Activated CD4-positive, alpha-beta memory T cell treated with anti-CD3 and anti-CD28 coated beads for 36 hours (primary cell): ENCODE measurements around the gene TMEM40. TPM values are rescaled to one million over a fixed set of nuclear protein-coding genes. Genes with fewer than 3 reads are reported as not detected.

Source experiments
- CTCF ChIA-PET: fragments of 350-600 bp; sonication (Branson Sonifier 250); formaldehyde crosslinking; loops from one replicate; lab custom pipeline; 2021; ENCODE audit warnings: antibody characterized with exemption, inconsistent platforms; lab: Charles Lee
- POLR2A ChIA-PET: fragments of 350-600 bp; sonication (Branson Sonifier 250); formaldehyde crosslinking; loops from one replicate; lab custom pipeline; 2021; ENCODE audit warnings: antibody characterized with exemption; lab: Charles Lee
- DNase-seq: peaks from one replicate; pipeline ENCODE4 v3.0.0-alpha.2; 2020
- H3K27ac Mint-ChIP-seq: one replicate; pipeline ENCODE4 v1.8.0; 2021; ENCODE audit warnings: mixed read lengths
- H3K27me3 Mint-ChIP-seq: one replicate; pipeline ENCODE4 v1.8.0; 2021; ENCODE audit warnings: mixed read lengths
- H3K36me3 Mint-ChIP-seq: one replicate; pipeline ENCODE4 v1.8.0; 2021; ENCODE audit warnings: mixed read lengths
- H3K4me1 Mint-ChIP-seq: one replicate; pipeline ENCODE4 v1.8.0; 2021; ENCODE audit warnings: low read depth, mixed read lengths
- H3K4me3 Mint-ChIP-seq: one replicate; pipeline ENCODE4 v1.8.0; 2021; ENCODE audit warnings: mild to moderate bottlenecking, mixed read lengths
- H3K9me3 Mint-ChIP-seq: one replicate; pipeline ENCODE4 v1.8.0; 2021; ENCODE audit warnings: mixed read lengths
- intact Hi-C: fragments of 100-400 bp; cut with micrococcal nuclease; formaldehyde crosslinking; loops from one replicate; pipeline ENCODE4 v1.15.1; 2023
- total RNA-seq, 2 experiments: library from RNA; stranded (reverse); gene quantifications; one replicate each; pipeline ENCODE4 v1.2.3, GENCODE V29; 2021

The TMEM40 gene
- total RNA-seq, 2 experiments from 2014 or later: not detected

- no peak overlapping the region for H3K27ac Mint-ChIP-seq
- no peak for DNase-seq
- intact Hi-C loops: no loop called here
- CTCF ChIA-PET: interaction anchor here (1.0 to 1.7 kb wide), 4 partner anchors 11 to 69 kb away, joined by 3 to 4 read pairs (median 3); partner anchors contain the start of gene TMEM40
- H3K27me3 Mint-ChIP-seq: peaks cover 5% of the 10 kb centered on the region
- no peaks in the 10 kb centered on the region for H3K36me3 Mint-ChIP-seq
- no peaks in the 10 kb centered on the region for H3K4me1 Mint-ChIP-seq
- H3K4me3 Mint-ChIP-seq: no peak overlapping the region
- POLR2A ChIA-PET: interaction anchor here (0.6 kb wide), 1 partner anchor 633 kb away, joined by 3 read pairs; no protein-coding TSS in a partner anchor
- no peaks in the 10 kb centered on the region for H3K9me3 Mint-ChIP-seq
These were observed 15.6 kb upstream of the TMEM40 start for GRCh38 chr3:12774619-12775018.

GRCh38 chr3:12773710-12774086, 14.6 kb upstream of the TMEM40 start:
- Mint-ChIP-seq H3K36me3 (no peaks in the 10 kb centered on the region), H3K27me3 (peaks cover 3% of the 10 kb centered on the region), H3K27ac (no peak overlapping the region), H3K4me1 (no peaks in the 10 kb centered on the region), H3K9me3 (no peaks in the 10 kb centered on the region), H3K4me3 (no peak overlapping the region)
- ChIA-PET CTCF (interaction anchor here (1.2 kb wide), 2 partner anchors 15 to 67 kb away, joined by 3 read pairs; partner anchors contain the start of gene TMEM40), POLR2A (no interaction called here)
- intact Hi-C loops: no loop called here
- no peak for DNase-seq

DNA sequence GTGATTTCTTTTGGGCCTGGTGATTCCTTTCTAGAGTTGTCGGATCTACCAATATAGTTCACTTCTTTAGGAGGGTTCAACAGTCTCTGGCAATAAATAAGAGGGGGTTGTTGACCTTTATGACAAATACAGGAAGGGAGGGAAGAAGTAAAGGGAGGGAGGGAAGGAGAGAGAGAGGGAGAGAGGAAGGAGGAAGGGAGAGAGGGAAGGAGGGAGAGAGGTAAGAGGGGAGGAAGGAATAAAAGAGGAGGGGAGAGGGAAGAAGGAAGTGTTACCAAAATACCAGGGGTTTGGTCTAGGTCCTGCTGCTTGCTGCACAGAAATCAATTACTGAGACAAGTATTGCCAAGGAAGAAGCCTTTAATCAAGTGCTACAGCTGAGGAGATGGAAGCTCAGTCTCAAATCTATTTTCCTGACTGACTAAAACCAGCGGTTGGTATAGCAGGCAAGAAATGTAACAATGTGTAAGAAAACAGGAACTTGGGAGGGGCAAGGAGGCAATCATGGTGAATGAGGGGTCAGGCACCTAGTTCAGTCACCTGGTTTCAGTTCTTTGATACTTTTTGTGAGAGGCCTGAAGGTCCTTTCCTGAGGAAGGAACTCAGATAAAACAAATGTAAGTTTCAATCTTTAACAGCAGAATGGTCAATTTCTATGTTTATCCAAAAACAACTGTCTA, 14.1 kb upstream of the TMEM40 start:
- Mint-ChIP-seq H3K27ac (no peak overlapping the region), H3K4me3 (no peak overlapping the region)
- intact Hi-C loops: no loop called here

DNA sequence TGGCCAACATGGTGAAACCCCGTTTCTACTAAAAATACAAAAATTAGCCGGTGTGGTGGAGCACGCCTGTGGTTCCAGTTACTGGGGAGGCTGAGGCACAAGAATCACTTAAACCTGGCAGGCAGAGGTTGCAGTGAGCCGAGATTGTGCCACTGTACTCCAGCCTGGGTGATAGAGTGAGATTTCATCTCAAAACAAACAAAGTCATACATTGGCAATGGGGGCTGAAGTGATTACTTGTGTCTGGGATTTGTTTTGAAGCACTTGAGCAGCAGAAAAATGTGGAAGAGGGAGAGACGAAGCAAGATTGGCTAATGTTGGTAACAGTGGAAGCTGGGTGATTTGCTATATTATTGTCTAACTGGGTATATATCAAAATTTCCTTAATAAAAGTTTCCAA, 13.4 kb upstream of the TMEM40 start:
- no peak overlapping the region for H3K27ac Mint-ChIP-seq
- no peak overlapping the region for H3K4me3 Mint-ChIP-seq

More for the DNA sequence above, 14.1 kb upstream of the TMEM40 start:
- DNase-seq: no peak
- no peaks in the 10 kb centered on the region for H3K9me3 Mint-ChIP-seq
- no peaks in the 10 kb centered on the region for H3K4me1 Mint-ChIP-seq
- CTCF ChIA-PET: interaction anchor here (1.2 kb wide), 1 partner anchor 66 kb away, joined by 3 read pairs; no protein-coding TSS in a partner anchor
- H3K27me3 Mint-ChIP-seq: peaks cover 3% of the 10 kb centered on the region
- no peaks in the 10 kb centered on the region for H3K36me3 Mint-ChIP-seq
- POLR2A ChIA-PET: no interaction called here

GRCh38 chr3:12771236-12771635, 12.2 kb upstream of the TMEM40 start:
- Mint-ChIP-seq H3K4me3 (no peak overlapping the region), H3K27me3 (peaks cover 2% of the 10 kb centered on the region), H3K27ac (no peak overlapping the region), H3K4me1 (no peaks in the 10 kb centered on the region), H3K9me3 (no peaks in the 10 kb centered on the region), H3K36me3 (no peaks in the 10 kb centered on the region)
- intact Hi-C loops: no loop called here
- CTCF ChIA-PET: no interaction called here
- POLR2A ChIA-PET: no interaction called here
- DNase-seq: no peak

More for the DNA sequence above, 13.4 kb upstream of the TMEM40 start:
- POLR2A ChIA-PET: no interaction called here
- intact Hi-C loops: no loop called here
- Mint-ChIP-seq H3K36me3 (no peaks in the 10 kb centered on the region), H3K9me3 (no peaks in the 10 kb centered on the region), H3K4me1 (no peaks in the 10 kb centered on the region), H3K27me3 (peaks cover 3% of the 10 kb centered on the region)
- CTCF ChIA-PET: no interaction called here
- DNase-seq: no peak

GRCh38 chr3:12769761-12770160, 10.7 kb upstream of the TMEM40 start:
- Mint-ChIP-seq H3K27me3 (peaks cover 2% of the 10 kb centered on the region), H3K27ac (no peak overlapping the region), H3K4me3 (no peak overlapping the region), H3K9me3 (no peaks in the 10 kb centered on the region), H3K36me3 (no peaks in the 10 kb centered on the region), H3K4me1 (no peaks in the 10 kb centered on the region)
- ChIA-PET CTCF (no interaction called here), POLR2A (no interaction called here)
- DNase-seq: no peak
- intact Hi-C loops: no loop called here

- H3K27me3 Mint-ChIP-seq: peaks cover 2% of the 10 kb centered on the region
- CTCF ChIA-PET: interaction anchor here (1.4 kb wide), 1 partner anchor 20 kb away, joined by 4 read pairs; no protein-coding TSS in a partner anchor
- H3K4me3 Mint-ChIP-seq: no peak overlapping the region
- no peaks in the 10 kb centered on the region for H3K9me3 Mint-ChIP-seq
- H3K4me1 Mint-ChIP-seq: no peaks in the 10 kb centered on the region
- H3K27ac Mint-ChIP-seq: no peak overlapping the region
- H3K36me3 Mint-ChIP-seq: no peaks in the 10 kb centered on the region
- POLR2A ChIA-PET: no interaction called here
- no peak for DNase-seq
- intact Hi-C loops: no loop called here
These were observed 9.8 kb upstream of the TMEM40 start for GRCh38 chr3:12768579-12769527.

DNA sequence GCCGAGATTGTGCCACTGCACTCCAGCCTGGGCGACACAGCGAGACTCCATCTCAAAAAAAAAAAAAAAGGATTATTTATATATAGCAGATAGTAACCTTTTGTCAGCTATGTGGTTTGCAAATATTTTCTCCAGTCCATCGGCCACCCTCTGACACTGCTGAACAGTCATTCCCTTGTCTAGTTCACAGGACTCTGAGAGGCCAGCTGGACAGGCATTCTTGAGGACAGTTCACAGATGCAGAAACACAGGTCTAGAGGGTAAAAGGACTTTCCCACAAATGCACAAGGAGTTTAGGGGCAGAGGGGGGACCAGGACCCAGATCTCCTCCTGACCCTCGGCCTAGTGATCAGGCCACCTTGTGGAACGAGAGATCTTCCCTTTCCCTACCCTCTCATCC, 7.5 kb upstream of the TMEM40 start:
- peaks cover 2% of the 10 kb centered on the region for H3K27me3 Mint-ChIP-seq
- no peaks in the 10 kb centered on the region for H3K9me3 Mint-ChIP-seq
- CTCF ChIA-PET: interaction anchor here (1.1 to 1.2 kb wide), 2 partner anchors 44 to 59 kb away, joined by 3 to 5 read pairs; no protein-coding TSS in a partner anchor
- intact Hi-C loops: no loop called here
- H3K4me1 Mint-ChIP-seq: peaks cover 2% of the 10 kb centered on the region
- POLR2A ChIA-PET: no interaction called here
- no peak overlapping the region for H3K4me3 Mint-ChIP-seq
- H3K36me3 Mint-ChIP-seq: no peaks in the 10 kb centered on the region
- DNase-seq: no peak
- no peak overlapping the region for H3K27ac Mint-ChIP-seq

GRCh38 chr3:12764171-12764776, 5.2 kb upstream of the TMEM40 start:
- H3K4me3 Mint-ChIP-seq: no peak overlapping the region
- peaks cover 2% of the 10 kb centered on the region for H3K4me1 Mint-ChIP-seq
- no peak overlapping the region for H3K27ac Mint-ChIP-seq
- ChIA-PET CTCF (interaction anchor here (0.6 kb wide), 1 partner anchor 263 kb away, joined by 3 read pairs; no protein-coding TSS in a partner anchor), POLR2A (no interaction called here)
- no peak for DNase-seq
- peaks cover 2% of the 10 kb centered on the region for H3K27me3 Mint-ChIP-seq
- H3K36me3 Mint-ChIP-seq: no peaks in the 10 kb centered on the region
- intact Hi-C loops: no loop called here
- no peaks in the 10 kb centered on the region for H3K9me3 Mint-ChIP-seq

DNA sequence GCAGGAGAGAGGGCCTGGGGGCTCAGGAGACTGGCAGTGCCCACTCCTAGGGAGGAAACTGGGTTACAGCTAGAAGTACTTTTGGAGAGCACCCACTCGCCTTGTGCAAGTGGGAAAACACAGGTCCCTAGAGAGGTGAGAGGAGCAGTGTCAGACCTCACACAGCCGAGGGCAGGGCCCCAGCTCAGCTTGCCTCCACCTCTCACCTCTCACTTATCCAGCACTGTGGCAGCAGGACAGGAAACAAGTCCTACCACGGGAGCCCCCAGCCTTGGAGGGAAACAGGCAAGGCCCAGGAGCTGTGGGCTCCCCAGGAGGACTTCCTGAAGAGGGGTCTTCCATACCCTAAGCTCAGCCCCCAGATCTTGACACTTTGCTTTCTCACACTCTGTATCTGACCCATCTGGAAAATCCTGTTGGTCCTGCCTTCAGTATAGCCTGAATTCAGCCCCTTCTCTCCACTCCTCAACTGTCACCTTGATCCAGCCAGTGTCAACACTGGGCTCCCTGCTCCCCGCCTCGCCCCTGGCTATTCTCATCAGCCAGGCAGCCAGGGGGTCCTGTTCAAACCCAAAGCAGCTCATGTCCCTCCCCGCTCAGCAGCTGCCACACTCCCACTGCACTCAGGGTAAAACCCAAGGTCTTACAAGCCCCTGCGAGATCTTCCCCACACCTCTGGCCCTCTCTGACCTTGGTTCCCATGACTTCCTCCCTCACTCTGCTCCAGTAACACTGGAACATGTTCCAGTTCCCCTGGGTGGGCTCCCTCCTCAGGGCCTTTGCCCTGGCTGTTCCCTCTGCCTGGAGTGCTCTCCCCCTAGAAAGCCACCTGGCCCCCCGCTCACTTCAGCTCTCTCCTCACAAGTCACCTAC, 870 bp upstream of the TMEM40 start:
- ChIA-PET POLR2A (no interaction called here), CTCF (interaction anchor here (0.5 kb wide), 1 partner anchor 65 kb away, joined by 4 read pairs; no protein-coding TSS in a partner anchor)
- intact Hi-C loops: no loop called here
- DNase-seq: no peak
- Mint-ChIP-seq H3K4me3 (no peak overlapping the region), H3K27ac (no peak overlapping the region), H3K9me3 (no peaks in the 10 kb centered on the region), H3K27me3 (peaks cover 8% of the 10 kb centered on the region), H3K36me3 (no peaks in the 10 kb centered on the region), H3K4me1 (peaks cover 8% of the 10 kb centered on the region)
